Midbrain (tissue), 1 donor: Measurements from ENCODE around the gene PTPRN2.
"Not testable (repeated sequence)": the region's sequence is repeated elsewhere in the genome, so short reads cannot be mapped to it uniquely, and the experiment has no call there.

ENCODE experiments used
- DNase-seq: peaks from one replicate; lab custom pipeline; 2025; lab: John Stamatoyannopoulos, UW

PTPRN2 gene

DNA sequence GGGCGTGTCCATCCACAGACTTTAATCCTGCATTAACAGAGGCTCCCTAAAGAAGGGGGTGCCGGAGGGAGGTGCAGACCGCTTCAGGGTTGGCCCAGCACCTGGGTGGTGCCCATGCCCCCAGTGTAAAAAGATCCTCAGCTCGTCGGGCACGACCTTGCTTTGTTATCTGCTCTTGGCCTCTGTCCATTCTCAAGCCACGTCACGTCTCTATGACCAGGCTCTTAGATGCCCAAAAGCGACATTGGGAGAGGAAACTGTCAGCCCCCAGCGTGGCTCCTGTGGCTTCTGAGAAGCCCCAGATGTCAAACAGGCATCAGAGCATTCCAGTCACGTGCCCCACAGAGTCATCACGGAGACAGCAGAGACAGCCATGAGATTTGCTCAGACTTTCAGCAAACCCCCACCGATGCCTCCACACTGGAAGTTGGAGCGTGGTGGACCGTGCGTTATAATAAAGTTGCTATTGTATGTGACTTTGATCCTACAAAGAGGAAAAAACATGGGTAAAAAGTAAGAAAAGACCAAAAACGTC lies 55.5 kb downstream of the PTPRN2 start:
- no peak for DNase-seq

- no peak for DNase-seq
These were observed 56.0 kb downstream of the PTPRN2 start for GRCh38 chr7:158531661-158532060.

DNA sequence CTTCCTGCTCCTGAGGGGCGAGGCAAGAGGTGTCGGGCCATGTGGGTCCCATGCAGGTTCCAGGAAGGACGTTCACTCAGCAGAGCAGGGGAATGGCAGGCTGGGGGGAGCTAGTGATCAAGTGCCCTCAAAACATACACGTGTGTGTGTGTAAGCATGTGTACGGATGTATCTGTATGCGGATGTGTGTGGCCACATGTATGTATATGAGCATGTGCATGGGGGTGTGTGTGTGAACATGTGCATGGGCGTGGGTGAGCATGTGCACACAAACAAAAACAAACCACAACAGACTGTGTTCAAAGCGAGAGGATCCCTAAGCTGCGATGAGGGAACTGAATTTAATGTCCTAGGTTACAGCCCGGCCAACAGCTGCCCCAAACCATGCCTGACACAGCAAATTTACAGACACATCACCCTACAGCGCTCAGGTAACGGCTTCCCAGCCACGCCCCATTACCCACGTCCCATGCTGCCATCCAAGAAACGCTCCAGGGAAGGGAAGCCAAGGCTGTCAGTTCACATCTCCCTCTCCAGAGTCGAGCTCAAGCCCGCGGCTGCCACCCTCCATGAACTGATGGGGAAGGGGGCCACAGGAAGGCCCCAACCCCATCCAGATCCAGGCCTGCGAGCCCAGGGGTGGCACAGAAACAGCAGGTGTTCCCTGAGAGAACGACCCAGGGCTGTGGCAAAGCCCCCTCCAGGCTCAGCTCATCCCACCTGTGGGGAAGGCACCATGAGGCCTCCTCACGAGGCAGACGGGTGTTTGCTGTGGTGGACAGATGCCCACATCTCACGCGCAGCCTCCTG lies 56.6 kb downstream of the PTPRN2 start:
- no peak for DNase-seq

- no peak for DNase-seq
These were observed 58.2 kb downstream of the PTPRN2 start for GRCh38 chr7:158529181-158530096.

DNA sequence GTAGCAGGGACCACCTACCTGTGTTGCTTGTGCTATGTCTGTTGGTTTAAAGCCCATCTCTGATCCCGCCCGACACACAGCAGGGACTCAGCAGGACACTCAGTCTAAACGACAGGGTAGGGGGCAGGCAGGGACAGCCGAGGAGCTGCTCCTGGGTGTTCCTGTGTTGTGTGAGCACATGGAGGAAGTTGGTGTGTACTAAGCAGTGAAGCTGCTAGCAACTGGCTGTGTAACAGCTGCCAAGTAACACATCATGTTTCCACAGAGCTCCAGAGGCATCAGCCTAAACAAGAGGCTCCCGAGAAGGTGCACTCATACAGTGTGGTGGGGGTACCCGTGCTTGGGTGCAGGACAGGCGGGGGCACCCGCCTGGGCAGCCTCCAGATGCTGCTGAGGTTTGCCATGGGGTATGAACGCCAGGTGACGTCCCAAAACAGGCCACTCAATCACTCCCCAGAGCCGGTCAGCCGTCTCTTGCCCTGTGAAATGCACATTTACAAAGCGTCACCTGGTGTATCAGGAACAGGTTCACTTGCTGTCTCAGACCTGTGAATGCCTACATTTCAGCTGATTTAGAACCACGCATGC lies 59.6 kb downstream of the PTPRN2 start:
- no peak for DNase-seq

- DNase-seq: no peak
These were observed 60.1 kb downstream of the PTPRN2 start for GRCh38 chr7:158527495-158527894.

GRCh38 chr7:158527038-158527437 lies 60.6 kb downstream of the PTPRN2 start:
- DNase-seq: no peak

GRCh38 chr7:158526531-158526930 lies 61.1 kb downstream of the PTPRN2 start:
- DNase-seq: no peak

- DNase-seq: no peak
These were observed 61.8 kb downstream of the PTPRN2 start for GRCh38 chr7:158525648-158526484.

GRCh38 chr7:158524749-158525635 lies 62.6 kb downstream of the PTPRN2 start:
- no peak for DNase-seq

GRCh38 chr7:158524286-158524685 lies 63.3 kb downstream of the PTPRN2 start:
- not testable (repeated sequence) for DNase-seq

DNA sequence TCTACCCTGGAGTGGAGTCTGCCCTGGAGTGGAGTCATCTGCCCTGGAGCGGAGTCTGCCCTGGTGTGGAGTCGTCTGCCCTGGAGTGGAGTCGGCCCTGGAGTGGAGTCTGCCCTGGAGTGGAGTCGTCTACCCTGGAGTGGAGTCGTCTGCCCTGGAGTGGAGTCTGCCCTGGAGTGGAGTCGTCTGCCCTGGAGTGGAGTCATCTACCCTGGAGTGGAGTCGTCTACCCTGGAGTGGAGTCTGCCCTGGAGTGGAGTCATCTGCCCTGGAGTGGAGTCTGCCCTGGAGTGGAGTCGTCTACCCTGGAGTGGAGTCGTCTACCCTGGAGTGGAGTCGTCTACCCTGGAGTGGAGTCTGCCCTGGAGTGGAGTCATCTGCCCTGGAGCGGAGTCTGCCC lies 63.7 kb downstream of the PTPRN2 start:
- DNase-seq: not testable (repeated sequence)

DNA sequence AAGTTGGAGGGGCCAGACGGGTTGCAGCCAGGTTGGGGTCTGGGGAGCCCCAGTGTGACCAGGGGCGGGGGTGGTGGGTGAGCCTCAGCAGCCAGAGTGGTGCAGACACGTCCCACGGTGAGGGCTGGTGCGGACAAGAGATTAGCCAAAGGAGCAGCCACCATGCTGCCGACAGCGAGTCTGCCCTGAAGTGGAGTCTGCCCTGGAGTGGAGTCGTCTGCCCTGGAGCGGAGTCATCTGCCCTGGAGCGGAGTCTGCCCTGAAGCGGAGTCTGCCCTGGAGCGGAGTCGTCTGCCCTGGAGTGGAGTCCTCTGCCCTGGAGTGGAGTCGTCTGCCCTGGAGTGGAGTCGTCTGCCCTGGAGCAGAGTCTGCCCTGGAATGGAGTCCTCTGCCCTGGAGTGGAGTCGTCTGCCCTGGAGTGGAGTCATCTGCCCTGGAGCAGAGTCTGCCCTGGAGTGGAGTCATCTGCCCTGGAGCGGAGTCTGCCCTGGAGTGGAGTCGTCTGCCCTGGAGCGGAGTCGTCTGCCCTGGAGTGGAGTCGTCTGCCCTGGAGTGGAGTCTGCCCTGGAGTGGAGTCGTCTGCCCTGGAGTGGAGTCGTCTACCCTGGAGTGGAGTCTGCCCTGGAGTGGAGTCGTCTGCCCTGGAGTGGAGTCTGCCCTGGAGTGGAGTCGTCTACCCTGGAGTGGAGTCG lies 64.3 kb downstream of the PTPRN2 start:
- DNase-seq: not testable (repeated sequence)

DNA sequence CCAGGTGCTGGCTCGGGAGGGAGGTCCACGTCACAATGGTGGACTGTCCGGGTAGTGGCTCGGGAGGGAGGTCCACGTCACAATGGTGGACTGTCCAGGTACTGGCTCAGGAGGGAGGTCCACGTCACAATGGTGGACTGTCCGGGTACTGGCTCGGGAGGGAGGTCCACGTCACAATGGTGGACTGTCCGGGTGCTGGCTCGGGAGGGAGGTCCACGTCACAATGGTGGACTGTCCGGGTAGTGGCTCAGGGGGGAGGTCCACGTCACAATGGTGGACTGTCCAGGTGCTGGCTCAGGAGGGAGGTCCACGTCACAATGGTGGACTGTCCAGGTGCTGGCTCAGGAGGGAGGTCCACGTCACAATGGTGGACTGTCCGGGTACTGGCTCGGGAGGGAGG lies 65.8 kb downstream of the PTPRN2 start:
- DNase-seq: not testable (repeated sequence)

DNA sequence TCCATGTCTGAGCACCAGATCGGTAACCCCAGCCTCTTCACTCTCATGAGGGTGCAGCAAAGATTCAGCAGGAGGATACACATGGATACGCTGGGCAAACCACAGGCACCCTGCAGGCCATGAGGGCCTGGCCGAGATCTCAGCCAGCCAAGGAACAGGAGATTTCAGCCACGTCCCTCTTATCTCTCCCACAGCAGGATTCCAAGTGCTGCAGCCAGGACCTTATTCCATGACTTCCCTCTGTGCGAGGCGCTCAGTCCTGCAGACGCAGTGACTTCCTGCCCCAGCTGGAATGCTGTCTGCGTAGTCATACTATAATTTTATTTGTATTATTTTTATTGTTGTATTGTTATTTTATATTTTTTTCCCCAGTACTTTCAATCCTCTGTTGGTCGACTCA lies 66.8 kb downstream of the PTPRN2 start:
- DNase-seq: no peak

- DNase-seq: no peak
These were observed 67.9 kb downstream of the PTPRN2 start for GRCh38 chr7:158519633-158520174.

GRCh38 chr7:158518980-158519632 lies 68.5 kb downstream of the PTPRN2 start:
- no peak for DNase-seq

- no peak for DNase-seq
These were observed 70.1 kb downstream of the PTPRN2 start for GRCh38 chr7:158517571-158517970.

GRCh38 chr7:158517072-158517471 lies 70.6 kb downstream of the PTPRN2 start:
- no peak for DNase-seq
